Mucosa of descending colon (tissue), 3 donors: ENCODE measurements around the gene DENND1B. TPM values are rescaled to one million over a fixed set of nuclear protein-coding genes. Genes with fewer than 3 reads are reported as not detected.

ENCODE experiments used
- ATAC-seq: fragments of 200-7000 bp; cut with Tn5 transposase; one replicate; pipeline ENCODE4 v1.9.1; 2020; ENCODE audit warnings: mild to moderate bottlenecking, moderate library complexity
- DNase-seq, 3 donors: peaks; one replicate each; pipeline ENCODE4 v3.0.0-alpha.2; 2020
- H3K36me3 ChIP-seq: fragments of 200-600 bp; one replicate; pipeline ENCODE4 v1.8.0; 2021; ENCODE audit warnings: low read depth, mild to moderate bottlenecking
- H3K4me1 ChIP-seq: fragments of 200-600 bp; one replicate; pipeline ENCODE4 v1.8.0; 2021; ENCODE audit warnings: low read depth, mild to moderate bottlenecking
- H3K4me3 ChIP-seq: fragments of 200-600 bp; one replicate; pipeline ENCODE4 v1.8.0; 2021; ENCODE audit warnings: mild to moderate bottlenecking
- H3K9me3 ChIP-seq: fragments of 200-600 bp; one replicate; pipeline ENCODE4 v1.8.0; 2021; ENCODE audit warnings: mild to moderate bottlenecking
- CTCF ChIP-seq: fragments of 200-600 bp; IDR thresholded peaks from one replicate; pipeline ENCODE4 v1.8.0; 2022; ENCODE audit warnings: antibody characterized with exemption, mild to moderate bottlenecking
- intact Hi-C, 2 donors: fragments of 100-400 bp; cut with DNase I in 1 of 2; cut with micrococcal nuclease in 1 of 2; formaldehyde crosslinking; loops; one replicate each; pipeline versions ENCODE4 v1.11.0 to v1.11.1; 2022; cut with DNase I, micrococcal nuclease
- total RNA-seq, 3 donors: library from RNA; stranded (reverse); fragmentation: NEBNext Ultra II Directional in 2 of 3; extraction: Animal tissue kit (Norgen Biotek cat#: 25700) in 2 of 3; gene quantifications; one replicate each; pipeline versions ENCODE4 v1.2.1 to v1.2.4, GENCODE V29; 2021 to 2023
- donor health status: DM: no; HTN: no; CAD: no; lungs with moderate emphysema.
- donor health status: DM: no; HTN: no; CAD: no.
- donor health status: DM: no; HTN: yes; CAD: no.

DENND1B gene
- total RNA-seq, 3 donors from 2014 or later, result 29.3 to 54.9 (median 32.2) TPM

GRCh38 chr1:197680311-197680710 lies 95.0 kb downstream of the DENND1B start:
- ATAC-seq (no peak), DNase-seq (no peak)
- TF ChIP-seq CTCF, result no peak
- Histone ChIP-seq H3K9me3 (no peaks in the 10 kb centered on the region), H3K4me3 (no peak overlapping the region), H3K4me1 (no peaks in the 10 kb centered on the region), H3K36me3 (no peaks in the 10 kb centered on the region)
- intact Hi-C loops, result no loop called here

DNA sequence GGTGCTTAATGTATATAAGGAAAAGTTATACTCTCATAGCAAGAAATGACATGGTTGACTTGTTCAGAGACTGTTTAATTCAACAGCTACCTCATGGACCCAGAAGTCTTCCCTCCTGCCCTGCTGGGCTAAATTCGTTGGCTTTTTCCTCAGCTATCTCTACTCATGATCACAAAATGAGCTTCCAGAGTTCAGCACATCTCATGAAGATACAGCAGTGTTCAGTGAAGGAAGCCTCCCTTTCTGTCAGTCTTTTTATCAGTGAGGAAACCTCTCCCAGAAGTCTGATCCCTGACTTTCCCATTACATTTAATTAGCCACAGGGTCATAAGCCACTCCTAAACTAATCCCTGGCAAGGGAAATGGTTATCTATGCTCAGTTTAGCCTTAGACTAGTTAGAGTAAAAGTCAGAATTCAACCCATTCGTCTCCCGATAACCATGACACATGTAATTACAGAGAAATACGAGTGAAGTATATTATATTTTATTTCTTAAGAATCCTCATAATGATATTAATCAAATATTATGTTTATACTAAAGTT lies 97.5 kb downstream of the DENND1B start:
- no peak for TF ChIP-seq CTCF
- H3K36me3 ChIP-seq, result no peaks in the 10 kb centered on the region
- H3K4me1 ChIP-seq, result no peaks in the 10 kb centered on the region
- DNase-seq (no peak), ATAC-seq (no peak)
- no peak overlapping the region for H3K4me3 ChIP-seq
- H3K9me3 ChIP-seq, result no peaks in the 10 kb centered on the region
- intact Hi-C loops, result no loop called here

GRCh38 chr1:197677313-197677712 lies 98.0 kb downstream of the DENND1B start:
- TF ChIP-seq CTCF, result no peak
- intact Hi-C loops, result no loop called here
- Histone ChIP-seq H3K4me1 (no peaks in the 10 kb centered on the region), H3K36me3 (no peaks in the 10 kb centered on the region), H3K9me3 (no peaks in the 10 kb centered on the region), H3K4me3 (no peak overlapping the region)
- DNase-seq (no peak), ATAC-seq (no peak)

GRCh38 chr1:197675583-197676208 lies 99.6 kb downstream of the DENND1B start:
- intact Hi-C loops, result no loop called here
- TF ChIP-seq CTCF, result no peak
- DNase-seq, result peak in 1 of 3 donors; percentile 18
- Histone ChIP-seq H3K36me3 (no peaks in the 10 kb centered on the region), H3K9me3 (no peaks in the 10 kb centered on the region), H3K4me3 (no peak overlapping the region), H3K4me1 (no peaks in the 10 kb centered on the region)
- ATAC-seq, result peak; percentile 65

GRCh38 chr1:197674286-197674685 lies 101.0 kb downstream of the DENND1B start:
- no peak overlapping the region for H3K4me3 ChIP-seq
- ATAC-seq (no peak), DNase-seq (no peak)
- no peaks in the 10 kb centered on the region for H3K36me3 ChIP-seq
- no peak for TF ChIP-seq CTCF
- H3K9me3 ChIP-seq, result no peaks in the 10 kb centered on the region
- H3K4me1 ChIP-seq, result no peaks in the 10 kb centered on the region
- intact Hi-C loops, result no loop called here
